ENCODE data around the gene DEPDC5.
"Not testable (repeated sequence)": the region's sequence is repeated elsewhere in the genome, so short reads cannot be mapped to it uniquely, and the experiment has no call there.

Gene DEPDC5

DNA sequence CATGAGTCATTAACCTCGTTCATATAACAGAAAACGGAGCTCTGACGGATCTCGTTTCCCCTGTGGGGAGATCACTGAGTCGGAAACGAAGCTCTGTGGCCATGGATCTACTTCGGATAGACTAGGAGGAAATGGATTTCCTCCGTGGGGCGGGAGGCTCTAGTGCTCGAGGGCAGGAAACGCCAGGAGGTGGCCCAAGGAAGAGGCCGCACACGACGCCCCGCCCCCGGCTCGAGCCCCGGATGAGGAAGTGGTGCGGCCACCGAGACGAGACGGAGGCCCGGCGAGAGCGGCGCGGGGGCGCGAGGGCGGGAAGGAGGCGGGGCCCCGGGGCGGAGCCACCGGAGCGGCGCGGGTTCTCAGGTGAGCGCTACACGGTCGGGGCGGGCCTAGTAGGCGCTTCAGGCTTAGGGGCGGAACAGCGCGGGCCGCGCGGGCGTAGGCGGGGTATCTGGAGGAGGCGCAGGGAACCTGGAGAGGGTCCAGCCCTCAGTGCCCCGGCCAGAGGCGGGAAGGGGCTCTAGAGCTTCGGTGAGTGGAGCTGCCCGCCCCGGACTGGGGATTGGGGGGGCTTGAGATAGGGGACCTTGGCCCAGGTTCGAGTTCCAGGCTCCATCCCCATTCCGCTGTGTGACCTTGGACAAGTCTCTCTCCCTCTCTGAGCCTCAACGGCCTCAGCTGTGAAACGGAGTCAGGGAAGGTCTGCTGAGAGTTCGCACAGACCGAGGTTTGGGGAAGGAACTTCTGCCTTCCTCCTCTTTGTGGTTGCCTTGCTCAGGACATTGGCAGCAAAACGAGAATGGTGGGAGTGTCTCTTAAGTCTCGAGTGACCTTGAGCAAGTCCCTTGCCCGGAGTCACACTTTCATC is at the start of gene DEPDC5:
Gene DEPDC5, plus strand, starts transcription at position 386 of the 868 bp plus-strand sequence. CDS start 903 bp downstream, outside the sequence.
- DNase-seq (ENCODE audit: low spot score): peak; percentile 98

GRCh38 chr22:31707519-31707918 is 46.3 kb upstream of the DEPDC5 start:
- no peak for DNase-seq (ENCODE audit: low spot score)

- not testable (repeated sequence) for DNase-seq (ENCODE audit: low spot score)
Observed at GRCh38 chr22:31711226-31711625, 42.6 kb upstream of the DEPDC5 start.

DNA sequence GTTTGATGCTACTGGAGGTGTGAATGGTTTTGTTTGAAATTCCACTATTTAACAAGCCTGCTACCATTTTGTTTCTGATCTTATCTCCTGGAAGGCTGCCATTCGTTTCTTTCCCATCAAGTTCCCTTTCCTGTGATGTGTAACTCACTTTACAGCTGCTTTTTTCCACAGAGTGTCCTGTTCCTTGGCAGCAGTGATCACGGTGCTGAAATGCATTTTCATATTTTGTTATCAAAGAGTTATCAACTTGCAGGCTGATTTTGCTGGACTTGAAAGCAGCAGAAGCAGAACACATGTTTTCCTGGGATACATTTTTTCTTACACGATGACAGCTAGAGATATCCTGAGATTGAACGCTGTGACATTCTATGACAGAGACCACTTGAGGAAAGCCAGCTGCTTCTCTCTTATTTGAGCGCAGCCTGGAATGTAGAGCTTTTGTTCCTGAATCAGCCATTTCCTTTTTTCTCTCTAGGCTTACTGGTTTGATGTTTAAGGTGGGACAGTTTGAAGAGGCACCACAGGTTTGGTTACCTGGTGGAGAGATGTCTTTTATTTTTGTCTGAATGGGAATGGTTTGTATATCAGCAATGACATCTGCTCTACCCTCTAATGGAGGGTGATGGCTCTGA is 38.6 kb upstream of the DEPDC5 start:
- no peak for DNase-seq (ENCODE audit: low spot score)

GRCh38 chr22:31719850-31720471 is 33.9 kb upstream of the DEPDC5 start:
- DNase-seq (ENCODE audit: low spot score): no peak

DNA sequence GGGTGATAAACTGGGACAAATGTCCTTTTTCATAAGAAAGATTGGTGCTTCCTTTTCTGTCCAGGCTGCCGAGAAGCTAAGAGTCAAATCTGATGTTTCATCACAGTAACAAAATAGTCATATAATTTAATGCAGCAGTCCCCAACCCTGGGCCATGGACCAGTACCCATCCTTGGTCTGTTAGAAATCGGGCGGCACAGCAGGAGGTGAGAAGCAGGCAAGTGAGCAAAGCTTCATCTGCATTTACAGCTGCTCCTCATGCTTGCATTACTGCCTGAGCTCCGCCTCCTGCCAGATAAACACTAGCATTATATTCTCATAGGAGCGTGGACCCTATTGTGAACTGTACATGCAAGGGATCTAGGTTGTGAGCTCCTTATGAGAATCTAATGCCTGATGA is 30.1 kb upstream of the DEPDC5 start:
- DNase-seq (ENCODE audit: low spot score): no peak

- no peak for DNase-seq (ENCODE audit: low spot score)
Observed at GRCh38 chr22:31726692-31727091, 27.1 kb upstream of the DEPDC5 start.

GRCh38 chr22:31728857-31729256 is 25.0 kb upstream of the DEPDC5 start:
- no peak for DNase-seq (ENCODE audit: low spot score)

DNA sequence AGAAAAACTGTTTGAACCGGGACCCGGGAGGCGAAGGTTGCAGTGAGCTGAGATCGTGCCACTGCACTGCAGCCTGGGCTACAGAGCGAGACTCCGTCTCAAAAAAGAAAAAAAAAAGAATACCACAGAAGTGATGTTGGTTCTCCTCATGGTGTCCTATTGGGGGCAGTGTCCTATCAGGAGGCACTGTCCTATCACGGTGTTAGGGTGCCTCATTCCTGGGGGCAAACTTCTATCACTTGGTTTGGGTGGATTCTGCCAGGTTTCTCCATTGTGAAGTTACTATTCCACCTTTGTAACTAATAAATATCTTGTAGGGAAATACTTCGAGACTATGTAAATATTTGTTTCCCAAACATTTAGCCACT is 23.5 kb upstream of the DEPDC5 start:
- no peak for DNase-seq (ENCODE audit: low spot score)

DNA sequence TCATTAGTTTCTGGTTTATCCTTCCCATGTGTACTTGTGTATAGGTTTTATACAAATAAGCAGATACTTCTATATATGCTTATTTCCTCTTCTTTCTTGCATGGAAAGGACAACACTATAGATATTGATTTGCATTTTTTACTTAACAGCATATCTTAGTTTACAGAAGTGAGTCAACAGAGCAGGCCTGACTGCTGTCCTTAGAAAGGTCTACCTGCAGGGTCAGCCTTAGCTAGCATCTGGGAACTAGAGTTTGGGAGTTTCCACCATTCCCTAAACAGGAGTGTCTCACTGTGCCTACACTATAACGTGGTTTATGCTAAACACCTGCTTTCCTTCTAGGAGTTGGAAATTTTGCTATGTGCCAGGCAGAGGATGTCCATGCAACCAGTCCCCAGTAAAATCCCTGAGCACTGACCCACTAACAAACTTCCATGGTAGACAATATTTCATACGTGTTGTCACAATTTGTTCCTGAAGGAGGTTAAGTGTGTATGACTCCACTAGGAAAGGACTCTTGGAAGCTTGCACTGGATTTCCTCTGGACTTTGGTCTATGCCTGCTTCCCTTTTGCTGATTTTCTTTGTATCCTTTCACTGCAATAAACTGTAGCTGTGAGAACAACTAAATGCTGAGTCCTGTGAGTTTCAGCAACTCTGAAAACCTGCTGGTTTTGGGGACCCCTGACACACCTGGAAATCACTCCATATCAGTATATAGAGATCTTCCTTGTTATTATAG is 21.6 kb upstream of the DEPDC5 start:
- no peak for DNase-seq (ENCODE audit: low spot score)

DNA sequence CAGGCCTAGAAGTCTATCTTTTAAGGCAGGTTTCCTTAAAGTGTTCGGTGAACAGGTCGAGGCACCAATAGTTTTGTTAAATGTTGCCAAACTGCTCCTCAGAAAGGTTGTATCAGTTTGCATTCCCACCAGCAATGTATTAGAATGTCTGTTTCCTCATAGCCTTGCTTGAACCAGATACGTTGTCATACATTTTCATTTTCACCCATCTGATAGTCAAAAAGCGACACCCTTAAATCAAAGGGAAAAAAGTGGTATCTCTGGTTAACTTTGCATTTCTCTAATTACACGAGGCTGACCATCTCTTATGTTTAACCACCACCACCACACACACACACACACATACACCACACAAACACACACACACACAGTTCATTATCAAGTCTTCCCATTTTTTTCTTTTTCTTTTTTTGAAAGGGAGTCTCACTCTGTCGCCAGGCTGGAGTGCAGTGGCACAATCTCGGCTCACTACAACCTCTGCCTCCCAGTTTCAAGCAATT is 20.2 kb upstream of the DEPDC5 start:
- no peak for DNase-seq (ENCODE audit: low spot score)

GRCh38 chr22:31734512-31734911 is 19.3 kb upstream of the DEPDC5 start:
- no peak for DNase-seq (ENCODE audit: low spot score)

DNA sequence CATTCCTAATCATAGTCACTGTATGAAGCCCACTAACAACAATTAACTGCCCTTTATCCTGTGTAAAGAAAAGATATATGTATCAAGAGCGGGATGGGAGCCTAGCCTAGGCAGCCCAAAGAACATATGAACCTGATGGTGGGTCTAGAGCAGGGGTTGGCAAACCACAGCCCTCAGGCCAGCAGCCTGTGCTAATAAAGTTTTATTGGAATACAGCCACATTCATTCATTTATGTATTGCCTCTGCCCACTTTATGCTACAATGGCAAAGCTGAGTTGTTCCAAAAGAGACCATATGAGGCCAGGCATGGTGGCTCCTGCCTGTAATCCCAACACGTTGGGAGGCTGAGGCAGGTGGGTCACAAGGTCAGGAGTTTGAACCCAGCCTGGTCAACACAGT is 17.4 kb upstream of the DEPDC5 start:
- no peak for DNase-seq (ENCODE audit: low spot score)

DNA sequence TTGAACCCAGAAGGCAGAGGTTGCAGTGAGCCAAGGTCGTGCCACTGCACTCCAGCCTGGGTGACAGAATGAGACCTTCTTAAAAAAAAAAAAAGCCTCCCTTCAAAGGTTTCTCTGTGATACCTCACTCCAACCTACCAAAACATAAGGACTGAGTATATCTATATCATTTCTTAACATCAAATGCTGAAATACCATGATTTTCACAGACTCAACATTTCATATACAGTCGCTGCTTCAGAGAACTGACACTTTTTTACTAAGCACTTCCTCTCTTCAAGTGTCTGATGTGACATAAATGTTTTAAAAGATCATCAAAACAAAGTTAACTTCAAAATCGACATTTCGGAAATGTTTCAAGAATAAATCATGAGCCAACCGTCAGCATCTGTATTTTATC is 15.9 kb upstream of the DEPDC5 start:
- DNase-seq (ENCODE audit: low spot score): no peak

GRCh38 chr22:31738566-31738965 is 15.3 kb upstream of the DEPDC5 start:
- peak; percentile 47 for DNase-seq (ENCODE audit: low spot score)

GRCh38 chr22:31739795-31740201 is 14.0 kb upstream of the DEPDC5 start:
- no peak for DNase-seq (ENCODE audit: low spot score)

DNA sequence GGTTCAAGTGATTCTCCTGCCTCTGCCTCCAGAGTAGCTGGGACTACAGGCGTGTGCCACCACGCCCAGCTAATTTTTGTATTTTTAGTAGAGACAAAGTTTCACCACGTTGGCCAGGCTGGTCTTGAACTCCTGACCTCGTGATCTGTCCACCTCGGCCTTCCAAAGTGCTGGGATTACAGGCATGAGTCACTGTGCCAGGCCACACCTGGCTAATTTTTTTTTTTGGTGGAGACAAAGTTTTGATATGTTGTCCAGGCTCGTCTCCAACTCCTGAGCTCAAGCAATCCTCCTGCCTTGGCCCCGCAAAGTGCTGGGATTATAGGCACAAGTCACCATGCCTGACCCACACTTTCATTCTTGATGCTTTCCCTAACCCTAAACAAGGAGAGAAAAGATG is 13.5 kb upstream of the DEPDC5 start:
- DNase-seq (ENCODE audit: low spot score): not testable (repeated sequence)

- no peak for DNase-seq (ENCODE audit: low spot score)
Observed at GRCh38 chr22:31742115-31742514, 11.7 kb upstream of the DEPDC5 start.

- no peak for DNase-seq (ENCODE audit: low spot score)
Observed at GRCh38 chr22:31742682-31743081, 11.1 kb upstream of the DEPDC5 start.

GRCh38 chr22:31743871-31744270 is 9.9 kb upstream of the DEPDC5 start:
- no peak for DNase-seq (ENCODE audit: low spot score)

- no peak for DNase-seq (ENCODE audit: low spot score)
Observed at GRCh38 chr22:31747441-31747840, 6.4 kb upstream of the DEPDC5 start.

GRCh38 chr22:31748490-31748889 is 5.3 kb upstream of the DEPDC5 start:
- no peak for DNase-seq (ENCODE audit: low spot score)
